VCaP (cell line): ENCODE measurements around the gene ZFYVE9.
A peak's percentile ranks its signal among the peaks of the same experiment; 100 is the strongest.

Experiments
- H3K27ac ChIP-seq: fragments of 450-650 bp; 2 replicates; pipeline ENCODE4 v1.5.1; 2017
- TF ChIP-seq, protein P1 (sequence below): fragments of 450-650 bp; conservative IDR thresholded peaks from 2 replicates; pipeline ENCODE4 v1.5.1; 2017; ENCODE audit warnings: mild to moderate bottlenecking, moderate library complexity

Gene ZFYVE9

DNA sequence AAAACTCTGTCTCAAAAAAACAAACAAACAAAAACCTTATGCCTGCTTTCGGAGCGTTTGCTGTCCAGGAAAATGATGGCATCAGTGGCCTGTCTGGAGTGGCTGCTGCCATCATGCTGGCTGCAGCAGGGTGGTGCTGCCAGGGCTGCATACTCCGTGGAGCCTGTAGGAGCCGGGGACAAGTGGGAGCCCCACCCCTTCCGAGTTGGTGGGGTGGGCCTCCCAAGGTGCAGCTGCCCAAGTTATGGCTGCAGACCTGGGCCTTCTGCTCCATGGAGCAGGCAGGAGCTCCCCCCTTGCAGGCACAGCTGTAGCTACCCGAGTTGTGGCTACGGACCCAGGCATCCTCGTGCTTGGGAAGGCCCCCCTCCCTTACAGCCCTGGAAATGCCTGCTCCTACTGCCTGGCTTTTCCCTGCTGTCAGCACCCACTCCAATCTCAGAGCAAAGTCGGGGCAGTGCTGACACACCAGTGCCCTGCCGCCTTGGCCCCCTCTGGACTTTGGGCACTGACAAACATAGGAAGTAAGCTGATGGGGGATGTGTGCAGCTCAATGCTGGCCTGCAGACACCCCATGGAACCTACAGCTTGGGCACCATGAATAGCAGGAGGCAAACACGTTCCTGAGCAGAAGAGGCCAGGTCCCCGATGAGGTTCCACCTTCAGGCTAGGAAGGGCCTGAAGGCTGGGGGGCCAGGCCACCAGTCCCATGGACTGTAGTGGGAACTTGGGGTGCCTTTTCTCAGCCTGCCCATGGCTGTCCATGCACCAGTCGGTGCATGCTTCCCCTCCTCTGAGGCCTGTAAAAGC, 163.7 kb downstream of the ZFYVE9 start:
- H3K27ac ChIP-seq = peak overlapping the region; percentile 72
- TF ChIP-seq, protein P1, sequence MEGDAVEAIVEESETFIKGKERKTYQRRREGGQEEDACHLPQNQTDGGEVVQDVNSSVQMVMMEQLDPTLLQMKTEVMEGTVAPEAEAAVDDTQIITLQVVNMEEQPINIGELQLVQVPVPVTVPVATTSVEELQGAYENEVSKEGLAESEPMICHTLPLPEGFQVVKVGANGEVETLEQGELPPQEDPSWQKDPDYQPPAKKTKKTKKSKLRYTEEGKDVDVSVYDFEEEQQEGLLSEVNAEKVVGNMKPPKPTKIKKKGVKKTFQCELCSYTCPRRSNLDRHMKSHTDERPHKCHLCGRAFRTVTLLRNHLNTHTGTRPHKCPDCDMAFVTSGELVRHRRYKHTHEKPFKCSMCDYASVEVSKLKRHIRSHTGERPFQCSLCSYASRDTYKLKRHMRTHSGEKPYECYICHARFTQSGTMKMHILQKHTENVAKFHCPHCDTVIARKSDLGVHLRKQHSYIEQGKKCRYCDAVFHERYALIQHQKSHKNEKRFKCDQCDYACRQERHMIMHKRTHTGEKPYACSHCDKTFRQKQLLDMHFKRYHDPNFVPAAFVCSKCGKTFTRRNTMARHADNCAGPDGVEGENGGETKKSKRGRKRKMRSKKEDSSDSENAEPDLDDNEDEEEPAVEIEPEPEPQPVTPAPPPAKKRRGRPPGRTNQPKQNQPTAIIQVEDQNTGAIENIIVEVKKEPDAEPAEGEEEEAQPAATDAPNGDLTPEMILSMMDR = no peak

GRCh38 chr1:52306227-52307006, 164.5 kb downstream of the ZFYVE9 start:
- H3K27ac ChIP-seq = peak overlapping the region; percentile 72
- TF ChIP-seq, protein P1 = no peak

DNA sequence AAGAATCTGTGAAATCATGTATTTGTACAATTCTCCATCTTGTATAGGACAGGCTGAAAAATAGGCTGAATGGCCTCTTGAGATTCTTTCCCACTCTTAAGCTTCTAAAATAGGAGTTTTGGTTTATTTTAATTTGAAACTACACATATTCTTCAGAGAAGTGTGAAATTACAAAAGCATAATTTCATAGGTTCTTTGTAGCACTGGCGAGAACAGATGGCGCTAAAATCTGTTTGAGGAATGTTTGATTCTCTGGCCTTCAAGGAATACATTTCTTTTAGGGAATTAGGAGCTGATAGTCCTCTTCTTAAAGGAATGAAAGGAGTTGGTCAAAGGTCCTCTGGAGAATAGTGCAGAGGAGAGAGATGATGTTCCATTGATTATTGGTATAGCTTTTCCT, 179.2 kb downstream of the ZFYVE9 start:
- TF ChIP-seq, protein P1 = no peak
- H3K27ac ChIP-seq = no peak overlapping the region

GRCh38 chr1:52323731-52324130, 181.8 kb downstream of the ZFYVE9 start:
- TF ChIP-seq, protein P1 = no peak
- H3K27ac ChIP-seq = no peak overlapping the region

DNA sequence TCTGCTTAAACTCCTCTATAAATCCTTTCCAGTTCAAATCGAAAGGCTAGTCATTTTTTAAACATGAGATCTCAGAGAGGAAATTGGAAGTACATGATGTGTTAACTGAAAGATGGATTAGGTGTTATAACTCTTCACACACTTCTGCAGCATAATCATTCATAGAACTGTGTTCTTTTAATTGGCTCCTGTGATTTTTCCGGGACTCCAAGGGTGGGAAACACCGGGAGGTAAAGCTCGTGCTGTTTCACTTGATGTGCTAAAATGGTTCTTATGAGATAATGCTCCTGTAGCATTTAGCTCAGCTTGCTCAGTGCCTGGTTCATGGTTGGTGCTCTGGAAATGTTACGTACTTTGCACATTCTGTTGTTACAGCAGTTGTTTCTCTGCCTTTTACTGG, 183.9 kb downstream of the ZFYVE9 start:
- TF ChIP-seq, protein P1 = no peak
- no peak overlapping the region for H3K27ac ChIP-seq

GRCh38 chr1:52328615-52329014, 186.7 kb downstream of the ZFYVE9 start:
- no peak overlapping the region for H3K27ac ChIP-seq
- TF ChIP-seq, protein P1 = no peak

GRCh38 chr1:52332411-52332810, 190.5 kb downstream of the ZFYVE9 start:
- TF ChIP-seq, protein P1 = no peak
- H3K27ac ChIP-seq = no peak overlapping the region
